ENCODE measurements around the gene WWOX. TPM values are rescaled to one million over a fixed set of nuclear protein-coding genes. Genes with fewer than 3 reads are reported as not detected.

Gene WWOX
- total RNA-seq, 4 donors from 2014 or later: 12.9 to 53.5 (median 25.6) TPM

DNA sequence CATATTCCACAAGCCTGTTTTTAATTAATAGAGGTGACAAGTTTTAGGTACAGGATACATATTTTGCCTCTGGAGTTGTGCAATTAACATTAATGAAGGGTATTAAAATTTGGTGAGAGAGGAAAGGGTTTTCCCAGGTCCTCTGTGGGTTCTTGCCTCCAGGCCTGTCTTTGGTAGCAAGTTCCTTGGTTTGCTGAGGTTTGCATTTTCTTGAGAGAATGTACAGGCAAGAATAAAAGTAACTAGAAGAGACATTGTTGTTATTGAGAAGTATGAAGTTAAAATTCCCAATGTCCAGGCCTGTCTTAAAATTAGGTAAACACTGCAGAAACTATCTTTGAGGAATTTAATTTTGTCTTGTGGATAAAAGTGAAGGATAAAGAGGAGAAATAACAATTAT is 316.9 kb downstream of the WWOX start:
- Histone ChIP-seq H3K36me3 (no peaks in the 10 kb centered on the region), H3K9me3 (peaks cover 0 to 10% (median 0%) of the 10 kb centered on the region in 3 donors), H3K27me3 (no peaks in the 10 kb centered on the region), H3K4me3 (no peak overlapping the region), H3K27ac (no peak overlapping the region), H3K4me1 (no peaks in the 10 kb centered on the region)
- TF ChIP-seq POLR2AphosphoS5 (IDR thresholded peaks at IDR 0.05) (no peak), POLR2A (IDR thresholded peaks at IDR 0.05) (no peak), EP300 (IDR thresholded peaks at IDR 0.05) (no peak)
- TF ChIP-seq, protein P1, sequence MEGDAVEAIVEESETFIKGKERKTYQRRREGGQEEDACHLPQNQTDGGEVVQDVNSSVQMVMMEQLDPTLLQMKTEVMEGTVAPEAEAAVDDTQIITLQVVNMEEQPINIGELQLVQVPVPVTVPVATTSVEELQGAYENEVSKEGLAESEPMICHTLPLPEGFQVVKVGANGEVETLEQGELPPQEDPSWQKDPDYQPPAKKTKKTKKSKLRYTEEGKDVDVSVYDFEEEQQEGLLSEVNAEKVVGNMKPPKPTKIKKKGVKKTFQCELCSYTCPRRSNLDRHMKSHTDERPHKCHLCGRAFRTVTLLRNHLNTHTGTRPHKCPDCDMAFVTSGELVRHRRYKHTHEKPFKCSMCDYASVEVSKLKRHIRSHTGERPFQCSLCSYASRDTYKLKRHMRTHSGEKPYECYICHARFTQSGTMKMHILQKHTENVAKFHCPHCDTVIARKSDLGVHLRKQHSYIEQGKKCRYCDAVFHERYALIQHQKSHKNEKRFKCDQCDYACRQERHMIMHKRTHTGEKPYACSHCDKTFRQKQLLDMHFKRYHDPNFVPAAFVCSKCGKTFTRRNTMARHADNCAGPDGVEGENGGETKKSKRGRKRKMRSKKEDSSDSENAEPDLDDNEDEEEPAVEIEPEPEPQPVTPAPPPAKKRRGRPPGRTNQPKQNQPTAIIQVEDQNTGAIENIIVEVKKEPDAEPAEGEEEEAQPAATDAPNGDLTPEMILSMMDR (IDR thresholded peaks at IDR 0.05): no peak
- ATAC-seq: no peak

- Histone ChIP-seq H3K9me3 (no peaks in the 10 kb centered on the region), H3K4me3 (no peak overlapping the region), H3K36me3 (no peaks in the 10 kb centered on the region), H3K27me3 (no peaks in the 10 kb centered on the region), H3K4me1 (no peaks in the 10 kb centered on the region), H3K27ac (no peak overlapping the region)
- ATAC-seq: no peak
- 77 to 93% methylated on average over 3 of the region's 3 CpGs for WGBS, 2 donors (ENCODE audit: low coverage in 1 of 2)
- no peak for TF ChIP-seq POLR2AphosphoS5 (IDR thresholded peaks at IDR 0.05)
- TF ChIP-seq POLR2A (IDR thresholded peaks at IDR 0.05): no peak
- TF ChIP-seq, protein P1 (IDR thresholded peaks at IDR 0.05): no peak
- TF ChIP-seq EP300 (IDR thresholded peaks at IDR 0.05): no peak
These were observed 321.8 kb downstream of the WWOX start for GRCh38 chr16:78421181-78421708.

GRCh38 chr16:78425281-78425680 is 325.8 kb downstream of the WWOX start:
- ATAC-seq: no peak
- TF ChIP-seq POLR2AphosphoS5 (IDR thresholded peaks at IDR 0.05) (no peak), POLR2A (IDR thresholded peaks at IDR 0.05) (no peak), EP300 (IDR thresholded peaks at IDR 0.05) (no peak)
- TF ChIP-seq, protein P1 (IDR thresholded peaks at IDR 0.05): no peak
- H3K27ac ChIP-seq: no peak overlapping the region
- 76 to 87% methylated on average over 4 of the region's 4 CpGs for WGBS, 2 donors (ENCODE audit: low coverage in 1 of 2)
- H3K27me3 ChIP-seq: no peaks in the 10 kb centered on the region
- H3K9me3 ChIP-seq: no peaks in the 10 kb centered on the region
- H3K4me3 ChIP-seq: no peak overlapping the region
- H3K4me1 ChIP-seq: no peaks in the 10 kb centered on the region
- peaks cover 0 to 10% of the 10 kb centered on the region in 2 donors for H3K36me3 ChIP-seq

DNA sequence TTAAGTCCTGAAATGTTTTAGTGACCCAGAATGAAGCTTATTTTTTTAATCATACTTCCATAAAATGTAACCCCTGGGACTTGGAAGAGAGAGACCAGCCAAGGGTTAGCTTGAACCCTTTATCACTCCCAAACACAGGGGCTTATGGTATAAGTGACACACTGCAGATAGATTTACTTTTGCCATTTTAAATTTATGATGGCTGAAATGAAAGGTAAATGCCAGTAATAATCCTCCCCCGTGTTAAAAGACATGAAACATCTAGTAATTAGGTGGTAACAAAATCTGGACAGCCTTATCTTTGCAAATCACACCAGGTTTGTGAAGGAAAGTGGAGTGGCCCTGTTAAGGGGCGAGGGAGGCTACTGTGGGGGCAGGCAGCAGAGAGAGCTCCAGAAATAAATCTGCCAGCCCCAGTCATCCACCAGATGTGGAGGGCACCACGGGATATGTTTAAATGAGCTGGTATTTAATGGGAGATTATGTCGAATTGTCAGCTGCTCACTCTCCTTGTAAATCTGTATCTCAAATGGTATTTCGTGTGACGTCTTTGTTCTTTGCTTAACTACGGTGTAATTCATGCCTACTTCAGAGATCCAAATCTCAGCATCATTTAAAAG is 326.5 kb downstream of the WWOX start:
- H3K9me3 ChIP-seq: no peaks in the 10 kb centered on the region
- no peaks in the 10 kb centered on the region for H3K27me3 ChIP-seq
- ATAC-seq: no peak
- no peaks in the 10 kb centered on the region for H3K4me1 ChIP-seq
- peaks cover 0 to 11% of the 10 kb centered on the region in 2 donors for H3K36me3 ChIP-seq
- no peak overlapping the region for H3K27ac ChIP-seq
- TF ChIP-seq EP300 (IDR thresholded peaks at IDR 0.05): no peak
- no peak for TF ChIP-seq POLR2AphosphoS5 (IDR thresholded peaks at IDR 0.05)
- TF ChIP-seq POLR2A (IDR thresholded peaks at IDR 0.05): no peak
- TF ChIP-seq, protein P1 (IDR thresholded peaks at IDR 0.05): no peak
- no peak overlapping the region for H3K4me3 ChIP-seq
- 81 to 82% methylated on average over 7 of the region's 7 CpGs for WGBS, 2 donors (ENCODE audit: low coverage in 1 of 2)

DNA sequence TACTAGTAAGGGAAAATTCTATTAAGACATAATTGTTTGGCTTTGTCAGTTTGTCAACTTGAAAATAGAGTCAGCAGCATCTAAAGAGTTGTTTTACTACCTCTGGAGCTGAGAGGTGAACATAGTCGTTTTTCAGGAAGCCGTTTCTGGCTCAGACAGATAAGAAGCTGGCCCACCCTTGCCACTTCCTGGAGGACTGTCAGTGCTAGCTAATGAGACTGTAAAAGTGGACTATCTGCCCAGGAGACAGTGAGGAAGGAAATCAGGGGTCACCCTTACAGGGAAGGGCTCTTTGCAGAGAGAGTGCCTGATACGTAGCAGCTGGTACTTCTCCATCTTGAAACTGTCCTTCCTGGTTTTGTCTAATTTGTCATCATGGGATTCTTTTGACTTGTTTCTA is 328.7 kb downstream of the WWOX start:
- Histone ChIP-seq H3K27me3 (no peaks in the 10 kb centered on the region), H3K9me3 (no peaks in the 10 kb centered on the region), H3K36me3 (peaks cover 0 to 18% of the 10 kb centered on the region in 2 donors), H3K27ac (no peak overlapping the region), H3K4me1 (no peaks in the 10 kb centered on the region), H3K4me3 (no peak overlapping the region)
- TF ChIP-seq POLR2A (IDR thresholded peaks at IDR 0.05) (no peak), EP300 (IDR thresholded peaks at IDR 0.05) (no peak), POLR2AphosphoS5 (IDR thresholded peaks at IDR 0.05) (no peak)
- TF ChIP-seq, protein P1 (IDR thresholded peaks at IDR 0.05): no peak
- WGBS, 2 donors (ENCODE audit: low coverage in 1 of 2): 51 to 67% methylated on average over 2 to 3 of the region's 3 CpGs
- ATAC-seq: no peak

Measured in gastroesophageal sphincter (tissue), 4 donors.